ENCODE data around the gene TVP23C. TPM values are rescaled to one million over a fixed set of nuclear protein-coding genes. Genes with fewer than 3 reads are reported as not detected.

The TVP23C gene
- total and polyA plus RNA-seq, 7 experiments from 2014 or later: 4.6 to 25.6 (median 13.1) TPM

Other genes starting within 250 kb of the TVP23C start
- gene TEKT3, start 221.9 kb downstream of the TVP23C start, total RNA-seq: under 1 TPM in 3 of 5 experiments, not detected in 2; 0.37 to 0.57 (median 0.49) TPM
- not detected for gene TEKT3, start 221.9 kb downstream of the TVP23C start, polyA plus RNA-seq
- gene CDRT4, start 95.9 kb downstream of the TVP23C start, total RNA-seq: 10 to 100 TPM in 2 of 5 experiments, 1 to 10 TPM in 3; 1.7 to 11.6 (median 9.7) TPM
- under 1 TPM; 0.45 to 0.91 TPM for gene CDRT4, start 95.9 kb downstream of the TVP23C start, polyA plus RNA-seq
- gene FBXW10B, start 56.2 kb upstream of the TVP23C start, total RNA-seq: 1 to 10 TPM in 1 of 5 experiments, under 1 TPM in 2, not detected in 2; 0.24 to 1.8 (median 0.65) TPM
- not detected for gene FBXW10B, start 56.2 kb upstream of the TVP23C start, polyA plus RNA-seq
- gene TRIM16, start 120.8 kb upstream of the TVP23C start, total RNA-seq: 10 to 100 TPM in 1 of 5 experiments, 1 to 10 TPM in 4; 6.3 to 23.9 (median 7.4) TPM
- gene TRIM16, start 120.8 kb upstream of the TVP23C start, polyA plus RNA-seq: 1 to 10 TPM; 2.0 to 5.4 TPM
- gene ZNF286A, start 136.3 kb upstream of the TVP23C start, total RNA-seq: 10 to 100 TPM; 14.7 to 32.1 (median 23.6) TPM
- gene ZNF286A, start 136.3 kb upstream of the TVP23C start, polyA plus RNA-seq: 10 to 100 TPM; 15.4 to 16.3 TPM
- gene TBC1D26, start 168.8 kb upstream of the TVP23C start, total RNA-seq: under 1 TPM in 1 of 5 experiments, not detected in 4; 0.43 TPM
- not detected for gene TBC1D26, start 168.8 kb upstream of the TVP23C start, polyA plus RNA-seq

Data from naive thymus-derived CD4-positive, alpha-beta T cell (primary cell).